Inferior parietal cortex (tissue), 1 donor: ENCODE data around the gene PTBP2.

Experiments
- DNase-seq: peaks from one replicate; pipeline ENCODE4 v3.0.0-alpha.2; 2016; ENCODE audit errors: extremely low spot score

Gene PTBP2

DNA sequence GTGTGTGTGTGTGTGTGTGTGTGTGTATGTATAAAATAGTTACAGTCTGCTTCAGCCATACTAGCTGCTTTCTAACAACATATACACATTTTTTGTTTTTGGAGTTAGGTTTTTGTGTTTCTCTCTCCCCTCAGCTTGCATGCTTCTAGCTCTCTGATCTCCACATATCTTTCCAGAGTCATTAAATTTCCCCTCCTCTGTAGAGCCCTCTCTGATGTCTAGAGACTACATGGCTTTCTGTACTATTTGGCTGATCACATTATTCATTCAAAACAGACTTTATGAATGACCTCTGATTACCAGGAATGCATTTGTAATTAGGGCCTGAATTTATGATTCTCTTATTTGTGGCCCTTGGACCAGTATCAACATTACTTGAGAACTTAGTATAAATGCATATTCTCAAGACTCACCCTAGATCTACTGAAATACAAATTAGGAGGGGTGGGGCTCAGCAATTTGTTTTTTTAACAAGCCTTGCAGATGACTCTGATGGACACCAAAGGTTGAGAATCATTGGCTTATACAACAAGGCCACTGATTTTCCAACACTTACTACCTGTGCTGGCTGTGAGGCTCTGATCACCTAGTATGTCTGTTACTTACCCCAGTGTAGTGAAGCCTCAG lies 104.5 kb downstream of the PTBP2 start:
- no peak for DNase-seq

DNA sequence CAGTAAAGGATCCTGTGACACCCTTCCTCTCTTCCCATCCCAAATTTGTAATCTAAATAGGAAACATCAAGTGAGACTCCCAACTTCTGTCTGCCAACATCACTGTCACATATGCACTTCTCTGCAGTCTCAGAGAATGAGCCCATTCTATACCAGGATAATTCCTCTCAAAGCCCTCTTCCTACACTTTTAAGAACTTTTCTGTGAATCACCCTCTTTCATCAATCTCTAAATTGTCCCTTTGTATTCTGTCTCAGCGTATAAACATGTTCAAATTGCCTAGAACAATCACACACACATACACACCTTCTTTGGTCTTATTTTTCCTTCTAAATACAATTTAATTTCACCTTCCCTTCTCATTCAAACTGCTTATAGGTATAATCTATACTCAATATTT lies 111.8 kb downstream of the PTBP2 start:
- no peak for DNase-seq

DNA sequence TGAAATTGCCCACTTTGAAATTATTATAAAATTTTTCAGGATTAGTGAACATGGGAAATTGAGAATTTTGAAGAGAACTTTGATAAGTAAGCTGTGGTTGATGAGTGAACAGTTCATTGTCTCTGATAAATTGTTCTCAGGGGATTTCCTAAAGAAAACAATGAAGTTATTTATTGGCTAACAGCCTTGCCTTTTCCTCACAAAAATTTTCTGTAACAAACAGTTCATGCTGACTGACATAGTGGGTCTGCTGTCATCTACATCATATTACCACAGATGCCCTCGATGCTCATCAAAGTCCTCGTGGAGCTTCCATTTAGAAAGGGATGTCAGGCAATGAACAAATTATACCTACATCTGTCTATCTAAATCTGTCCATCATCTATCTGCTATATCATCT lies 113.4 kb downstream of the PTBP2 start:
- no peak for DNase-seq

DNA sequence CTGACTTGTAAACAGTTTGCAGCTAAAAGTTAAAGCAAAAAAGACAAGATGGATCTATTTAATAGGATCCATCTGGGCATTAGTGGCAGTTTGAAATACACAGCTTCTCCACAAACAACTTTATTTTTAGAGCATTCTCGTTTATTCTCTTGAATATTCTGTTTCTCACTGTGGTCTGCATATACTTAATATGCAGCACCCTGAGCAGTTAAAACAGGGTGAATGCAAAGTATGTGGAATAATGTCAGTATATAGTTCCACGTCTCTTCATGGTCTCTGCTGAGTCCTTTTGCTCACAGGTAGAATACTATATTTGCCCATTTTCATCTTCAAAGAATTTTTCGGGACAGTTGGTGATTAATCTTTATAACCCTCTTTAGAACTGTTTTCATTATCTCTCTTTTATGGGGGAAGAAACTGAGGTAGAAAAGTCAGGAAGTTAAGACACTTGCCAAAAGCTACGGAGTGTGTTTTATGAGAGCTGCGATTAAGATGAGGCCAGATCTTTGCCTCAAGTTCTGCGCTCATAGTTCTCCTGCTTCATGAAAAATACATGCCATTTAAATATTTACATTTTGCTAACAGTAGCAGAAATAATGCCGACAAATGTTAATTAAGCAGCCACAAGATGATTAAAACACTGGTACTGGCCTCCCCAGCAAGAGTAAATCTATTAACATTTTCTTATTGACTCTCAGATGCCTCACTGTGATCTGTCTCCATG lies 115.6 kb downstream of the PTBP2 start:
- DNase-seq: no peak

GRCh38 chr1:96837781-96838216 lies 116.2 kb downstream of the PTBP2 start:
- DNase-seq: no peak

DNA sequence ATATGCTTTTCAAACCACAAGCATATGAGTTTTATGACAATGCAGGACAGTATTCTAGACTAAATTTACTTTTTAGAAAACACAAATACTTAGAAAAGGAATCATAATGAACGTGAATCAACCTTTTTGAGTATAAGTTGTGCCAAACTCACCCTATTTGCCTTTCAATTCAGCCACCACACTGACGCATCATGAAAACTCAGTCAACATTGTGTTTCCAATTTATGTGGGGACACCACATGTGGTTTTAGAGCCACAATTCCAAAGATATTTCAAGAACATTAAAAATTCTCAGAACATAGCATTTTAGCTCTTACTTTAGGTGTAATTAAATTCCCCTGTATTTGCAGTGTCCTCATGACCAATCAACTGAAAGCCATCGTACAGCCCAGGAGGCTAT lies 118.8 kb downstream of the PTBP2 start:
- no peak for DNase-seq

DNA sequence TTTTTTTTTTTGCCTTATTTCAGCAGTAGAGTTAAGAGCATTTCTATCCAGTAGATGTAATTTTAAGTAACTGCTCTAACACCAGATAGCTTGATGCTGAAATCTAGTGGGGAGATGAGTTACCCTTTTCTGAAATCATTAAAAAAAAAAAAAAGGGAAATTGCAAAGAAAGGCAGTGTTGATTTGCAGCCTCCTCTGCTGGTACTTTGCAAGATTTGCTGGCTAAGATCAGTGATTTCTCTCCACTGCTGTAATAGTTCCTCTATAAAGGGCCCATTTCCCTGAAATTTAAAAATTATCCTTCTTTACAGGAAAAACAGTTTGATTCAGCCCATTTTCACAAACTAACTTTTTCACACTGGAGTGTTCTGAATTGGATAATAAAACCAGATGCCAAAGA lies 120.6 kb downstream of the PTBP2 start:
- DNase-seq: no peak

DNA sequence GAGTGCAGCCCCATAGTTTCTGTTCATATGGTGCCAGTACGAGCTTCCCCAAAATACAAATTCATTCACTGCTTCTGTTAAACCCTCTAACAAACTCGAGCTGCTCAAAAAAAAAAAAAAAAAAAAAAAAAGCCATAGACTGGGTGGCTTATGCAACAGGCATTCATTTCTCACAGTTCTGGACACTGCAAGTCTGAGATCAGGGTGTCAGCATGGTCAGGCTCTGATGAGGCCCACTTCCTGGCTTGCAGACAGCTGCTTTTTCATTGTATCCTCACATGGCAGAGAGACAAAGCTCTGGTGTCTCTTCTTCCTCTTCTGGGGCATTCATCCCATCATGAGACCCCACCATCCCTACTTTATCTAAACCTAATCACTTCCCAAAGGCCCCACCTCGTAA lies 121.6 kb downstream of the PTBP2 start:
- no peak for DNase-seq

GRCh38 chr1:96843601-96844000 lies 122.0 kb downstream of the PTBP2 start:
- no peak for DNase-seq

- no peak for DNase-seq
Measured at GRCh38 chr1:96845464-96845863, 123.9 kb downstream of the PTBP2 start.

GRCh38 chr1:96861836-96862235 lies 140.3 kb downstream of the PTBP2 start:
- DNase-seq: no peak

- no peak for DNase-seq
Measured at GRCh38 chr1:96863449-96863848, 141.9 kb downstream of the PTBP2 start.
